ENCODE measurements around the gene COL4A2.

COL4A2 gene

GRCh38 chr13:110274687-110275086 lies 32.4 kb upstream of the COL4A2 start:
- peaks cover 3% of the 10 kb centered on the region for H3K27me3 Mint-ChIP-seq (ENCODE audit: low read depth)
- no peak for TF ChIP-seq CTCF (IDR thresholded peaks at IDR 0.05; ENCODE audit: unreplicated experiment in 3 of 3)
- H3K9me3 Mint-ChIP-seq = no peaks in the 10 kb centered on the region
- H3K4me3 Mint-ChIP-seq = no peak overlapping the region
- peaks cover 27% of the 10 kb centered on the region for H3K4me1 Mint-ChIP-seq
- H3K27ac Mint-ChIP-seq = no peak overlapping the region
- H3K36me3 Mint-ChIP-seq (ENCODE audit: low read depth) = peaks cover 11% of the 10 kb centered on the region

GRCh38 chr13:110275931-110276552 lies 31.0 kb upstream of the COL4A2 start:
- Mint-ChIP-seq H3K27ac (no peak overlapping the region), H3K4me1 (peaks cover 27% of the 10 kb centered on the region), H3K36me3 (ENCODE audit: low read depth) (peaks cover 11% of the 10 kb centered on the region), H3K27me3 (ENCODE audit: low read depth) (peaks cover 3% of the 10 kb centered on the region), H3K9me3 (no peaks in the 10 kb centered on the region), H3K4me3 (no peak overlapping the region)
- TF ChIP-seq CTCF (IDR thresholded peaks at IDR 0.05; ENCODE audit: unreplicated experiment in 3 of 3) = no peak

- H3K9me3 Mint-ChIP-seq = no peaks in the 10 kb centered on the region
- peaks cover 3% of the 10 kb centered on the region for H3K27me3 Mint-ChIP-seq (ENCODE audit: low read depth)
- H3K4me3 Mint-ChIP-seq = no peak overlapping the region
- no peak overlapping the region for H3K27ac Mint-ChIP-seq
- TF ChIP-seq CTCF (IDR thresholded peaks at IDR 0.05; ENCODE audit: unreplicated experiment in 3 of 3) = no peak
- peaks cover 11% of the 10 kb centered on the region for H3K36me3 Mint-ChIP-seq (ENCODE audit: low read depth)
- peaks cover 27% of the 10 kb centered on the region for H3K4me1 Mint-ChIP-seq
Measured at GRCh38 chr13:110276553-110276950, 30.5 kb upstream of the COL4A2 start.

GRCh38 chr13:110277357-110277975 lies 29.6 kb upstream of the COL4A2 start:
- Mint-ChIP-seq H3K27me3 (ENCODE audit: low read depth) (peaks cover 3% of the 10 kb centered on the region), H3K9me3 (no peaks in the 10 kb centered on the region), H3K27ac (no peak overlapping the region), H3K4me3 (no peak overlapping the region), H3K36me3 (ENCODE audit: low read depth) (peaks cover 11% of the 10 kb centered on the region), H3K4me1 (peaks cover 27% of the 10 kb centered on the region)
- no peak for TF ChIP-seq CTCF (IDR thresholded peaks at IDR 0.05; ENCODE audit: unreplicated experiment in 3 of 3)

- no peak for TF ChIP-seq CTCF (IDR thresholded peaks at IDR 0.05; ENCODE audit: unreplicated experiment in 3 of 3)
- peaks cover 7% of the 10 kb centered on the region for H3K36me3 Mint-ChIP-seq (ENCODE audit: low read depth)
- H3K27ac Mint-ChIP-seq = no peak overlapping the region
- H3K4me1 Mint-ChIP-seq = peaks cover 27% of the 10 kb centered on the region
- peaks cover 3% of the 10 kb centered on the region for H3K27me3 Mint-ChIP-seq (ENCODE audit: low read depth)
- H3K4me3 Mint-ChIP-seq = no peak overlapping the region
- no peaks in the 10 kb centered on the region for H3K9me3 Mint-ChIP-seq
Measured at GRCh38 chr13:110278859-110279258, 28.2 kb upstream of the COL4A2 start.

- Mint-ChIP-seq H3K9me3 (no peaks in the 10 kb centered on the region), H3K36me3 (ENCODE audit: low read depth) (peaks cover 7% of the 10 kb centered on the region), H3K4me3 (no peak overlapping the region), H3K4me1 (peaks cover 31% of the 10 kb centered on the region), H3K27ac (no peak overlapping the region), H3K27me3 (ENCODE audit: low read depth) (no peaks in the 10 kb centered on the region)
- TF ChIP-seq CTCF (IDR thresholded peaks at IDR 0.05; ENCODE audit: unreplicated experiment in 3 of 3) = no peak
Measured at GRCh38 chr13:110279684-110280083, 27.4 kb upstream of the COL4A2 start.
